Stimulated activated CD8-positive, alpha-beta memory T cell treated with anti-CD3 and anti-CD28 coated beads, Interleukin-15, amount 100 ng/mL, for 4 hours (primary cell): ENCODE measurements around the gene ELOA.
"Not testable (repeated sequence)": the region's sequence is repeated elsewhere in the genome, so short reads cannot be mapped to it uniquely, and the experiment has no call there.

ENCODE experiments used
- DNase-seq, 2 donors: peaks; one replicate each; pipeline ENCODE4 v3.0.0-alpha.2; 2020; ENCODE audit warnings: low read depth in 2 of 2

ELOA gene

DNA sequence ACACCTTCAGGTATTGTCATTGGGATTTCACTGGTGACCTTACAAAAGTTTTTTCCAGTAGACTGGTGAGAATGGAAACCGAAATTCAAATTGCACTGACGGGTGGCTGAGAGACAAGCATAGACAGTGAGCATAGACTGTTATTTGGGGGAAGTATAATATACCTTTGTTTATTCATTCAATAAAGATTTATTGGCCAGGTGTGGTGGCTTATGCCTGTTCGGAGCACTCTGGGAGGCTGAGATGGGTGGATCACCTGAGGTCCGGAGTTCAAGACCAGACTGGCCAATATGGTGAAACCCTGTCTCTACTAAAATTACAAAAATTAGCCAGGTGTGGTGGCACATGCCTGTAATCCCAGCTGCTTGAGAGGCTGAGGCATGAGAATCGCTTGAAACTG, 10.0 kb upstream of the ELOA start:
- DNase-seq = not testable (repeated sequence)

DNA sequence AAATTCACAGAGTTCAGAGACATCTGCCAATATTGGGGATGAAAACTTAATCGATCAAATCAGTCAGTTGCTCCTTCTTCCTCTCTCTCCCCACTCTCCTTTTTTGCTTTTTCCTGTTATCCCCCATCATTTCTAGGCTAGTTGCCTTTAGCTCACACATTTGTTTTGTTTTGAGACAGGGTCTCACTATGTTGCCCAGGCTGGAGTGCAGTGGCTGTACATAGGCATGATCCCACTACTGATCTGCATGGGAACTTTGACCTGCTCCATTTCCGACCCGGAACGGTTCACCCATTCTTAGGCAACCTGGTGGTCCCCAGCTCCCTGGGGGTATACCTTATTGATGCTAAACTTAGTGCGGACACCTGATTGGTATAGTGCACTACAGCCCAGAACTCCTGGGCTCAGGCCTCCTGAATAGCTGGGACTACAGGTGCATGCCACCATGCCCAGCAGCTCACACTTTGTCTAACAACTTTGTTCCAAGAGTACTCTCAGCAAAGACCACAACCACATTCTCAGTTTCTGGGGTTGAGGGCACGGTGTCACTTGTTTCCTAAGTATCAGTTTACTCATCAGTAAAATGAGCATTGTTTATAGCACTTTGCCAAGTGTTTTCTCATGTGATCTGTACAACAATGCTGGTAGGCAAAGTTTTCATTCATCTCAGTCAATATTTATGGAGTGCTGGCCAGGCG, 6.7 kb upstream of the ELOA start:
- DNase-seq = no peak

DNA sequence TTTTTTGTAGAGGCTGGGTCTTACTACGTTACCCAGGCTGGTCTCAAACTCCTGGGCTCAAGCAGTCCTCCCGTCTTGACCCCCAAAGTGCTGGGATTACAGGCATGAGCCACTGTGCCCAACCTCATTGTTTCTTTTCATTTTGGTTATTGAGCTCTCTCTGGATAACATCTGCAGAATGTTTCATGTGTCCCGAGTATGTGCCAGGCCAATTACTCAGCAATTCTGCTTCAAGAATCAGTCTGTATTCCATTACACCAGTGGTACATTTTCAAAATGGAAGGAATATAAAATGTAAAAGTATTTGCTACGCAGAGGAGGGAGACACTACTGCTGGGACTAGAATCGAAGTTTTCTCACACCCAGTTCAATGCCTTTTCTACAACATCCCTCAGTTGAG, 1.7 kb upstream of the ELOA start:
- no peak for DNase-seq

- no peak for DNase-seq
Observed at GRCh38 chr1:23742670-23743286, 493 bp upstream of the ELOA start.

- DNase-seq = no peak
Observed at GRCh38 chr1:23745515-23745914, 2.2 kb downstream of the ELOA start.

- no peak for DNase-seq
Observed at GRCh38 chr1:23748016-23748415, 4.7 kb downstream of the ELOA start.

DNA sequence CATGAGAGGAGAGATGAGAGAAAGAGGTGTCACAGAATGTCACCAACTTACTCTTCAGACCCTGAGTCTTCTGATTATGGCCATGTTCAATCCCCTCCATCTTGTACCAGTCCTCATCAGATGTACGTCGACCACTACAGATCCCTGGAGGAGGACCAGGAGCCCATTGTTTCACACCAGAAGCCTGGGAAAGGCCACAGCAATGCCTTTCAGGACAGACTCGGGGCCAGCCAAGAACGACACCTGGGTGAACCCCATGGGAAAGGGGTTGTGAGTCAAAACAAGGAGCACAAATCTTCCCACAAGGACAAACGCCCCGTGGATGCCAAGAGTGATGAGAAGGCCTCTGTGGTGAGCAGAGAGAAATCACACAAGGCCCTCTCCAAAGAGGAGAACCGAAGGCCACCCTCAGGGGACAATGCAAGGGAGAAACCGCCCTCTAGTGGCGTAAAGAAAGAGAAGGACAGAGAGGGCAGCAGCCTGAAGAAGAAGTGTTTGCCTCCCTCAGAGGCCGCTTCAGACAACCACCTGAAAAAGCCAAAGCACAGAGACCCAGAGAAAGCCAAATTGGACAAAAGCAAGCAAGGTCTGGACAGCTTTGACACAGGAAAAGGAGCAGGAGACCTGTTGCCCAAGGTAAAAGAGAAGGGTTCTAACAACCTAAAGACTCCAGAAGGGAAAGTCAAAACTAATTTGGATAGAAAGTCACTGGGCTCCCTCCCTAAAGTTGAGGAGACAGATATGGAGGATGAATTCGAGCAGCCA, 8.0 kb downstream of the ELOA start:
- no peak for DNase-seq

- no peak for DNase-seq
Observed at GRCh38 chr1:23751815-23752200, 8.5 kb downstream of the ELOA start.

GRCh38 chr1:23752909-23753308, 9.6 kb downstream of the ELOA start:
- no peak for DNase-seq

- no peak for DNase-seq
Observed at GRCh38 chr1:23756676-23757075, 13.4 kb downstream of the ELOA start.

DNA sequence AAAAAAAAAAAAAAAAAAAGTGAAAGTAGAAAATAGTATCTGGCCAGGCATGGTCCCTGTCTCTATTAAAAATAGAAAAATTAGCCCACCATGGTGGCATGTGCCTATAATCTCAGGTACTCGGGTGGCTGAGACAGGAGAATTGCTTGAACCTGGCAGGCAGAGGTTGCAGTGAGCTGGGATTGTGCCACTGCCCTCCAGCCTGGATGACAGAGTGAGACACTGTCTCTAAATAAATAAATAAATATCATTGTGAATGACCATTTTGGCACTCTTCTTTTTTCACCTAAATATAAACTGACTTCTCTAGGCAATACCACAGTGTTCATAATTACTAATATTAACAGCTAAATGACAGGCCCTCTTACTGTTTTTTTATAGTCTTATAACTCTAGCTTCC, 14.5 kb downstream of the ELOA start:
- no peak for DNase-seq

DNA sequence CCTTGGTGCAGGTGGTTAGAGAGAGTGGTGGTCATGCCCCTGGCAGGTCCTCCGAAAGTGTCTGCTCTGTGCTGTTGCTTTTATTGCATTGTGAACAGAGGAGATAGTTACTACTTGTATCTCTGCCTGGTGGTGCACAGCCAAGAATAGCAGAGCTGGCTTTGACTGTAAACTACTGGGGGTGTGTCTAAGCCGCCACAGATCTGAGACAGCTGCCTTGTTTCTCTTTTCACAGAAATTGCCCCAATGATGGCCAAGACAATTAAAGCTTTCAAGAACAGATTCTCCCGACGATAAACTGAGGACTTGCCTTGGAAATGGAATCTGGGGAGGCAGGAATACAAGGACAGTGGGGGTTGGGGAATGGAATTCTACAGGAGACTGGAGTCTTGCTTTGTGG, 16.0 kb downstream of the ELOA start:
- DNase-seq = no peak

DNA sequence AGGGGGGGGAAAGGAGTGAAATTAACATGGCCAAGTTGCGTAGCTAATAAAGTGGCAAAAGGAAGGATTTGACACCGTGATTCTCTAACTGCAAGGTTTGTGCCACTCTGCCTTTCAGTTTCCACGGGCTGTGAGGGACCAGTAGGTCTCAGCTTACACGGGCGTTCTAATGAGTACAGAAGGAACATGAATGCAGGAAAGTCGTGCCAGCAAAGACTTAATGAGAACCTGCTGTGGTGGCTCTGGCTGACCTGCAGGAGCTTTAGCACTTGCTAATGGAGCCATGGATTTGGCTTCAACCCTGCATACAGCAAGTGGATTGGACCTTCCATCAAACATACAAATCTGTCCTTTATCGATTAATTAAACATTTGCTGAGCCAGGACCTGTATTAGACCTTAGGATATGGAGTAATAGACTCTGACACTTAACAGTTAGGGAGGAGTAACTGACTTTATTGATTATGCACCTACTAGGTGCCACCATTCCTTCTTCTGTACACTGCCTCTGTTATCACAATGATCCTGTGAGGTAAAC, 19.8 kb downstream of the ELOA start:
- DNase-seq = no peak

GRCh38 chr1:23768733-23769132, 25.5 kb downstream of the ELOA start:
- no peak for DNase-seq

- peak; percentile 60 to 74 for DNase-seq
Observed at GRCh38 chr1:23772049-23772853, 29.0 kb downstream of the ELOA start.

GRCh38 chr1:23772854-23773242, 29.6 kb downstream of the ELOA start:
- DNase-seq = no peak

GRCh38 chr1:23774174-23774880, 31.1 kb downstream of the ELOA start:
- no peak for DNase-seq

- DNase-seq = no peak
Observed at GRCh38 chr1:23776217-23776616, 32.9 kb downstream of the ELOA start.

GRCh38 chr1:23777979-23778814, 34.9 kb downstream of the ELOA start, which contains the start of gene PITHD1:
TSS of gene PITHD1 (plus strand) at chr1:23778418. CDS start at chr1:23778516, 98 bp downstream.
- DNase-seq = peak; percentile 56 to 65

GRCh38 chr1:23779826-23780371, 36.6 kb downstream of the ELOA start:
- no peak for DNase-seq
